Activated CD4-positive, CD25-positive, alpha-beta regulatory T cell treated with anti-CD3 and anti-CD28 coated beads, Interleukin-2, amount 50 U/mL, for 16 hours (primary cell): ENCODE results near the gene ZNF407.
"Not testable (repeated sequence)": the region's sequence is repeated elsewhere in the genome, so short reads cannot be mapped to it uniquely, and the experiment has no call there.

Experiments used
- DNase-seq: peaks from one replicate; pipeline ENCODE4 v3.0.0-alpha.2; 2020; ENCODE audit warnings: low read depth, low spot score

The ZNF407 gene, protein sequence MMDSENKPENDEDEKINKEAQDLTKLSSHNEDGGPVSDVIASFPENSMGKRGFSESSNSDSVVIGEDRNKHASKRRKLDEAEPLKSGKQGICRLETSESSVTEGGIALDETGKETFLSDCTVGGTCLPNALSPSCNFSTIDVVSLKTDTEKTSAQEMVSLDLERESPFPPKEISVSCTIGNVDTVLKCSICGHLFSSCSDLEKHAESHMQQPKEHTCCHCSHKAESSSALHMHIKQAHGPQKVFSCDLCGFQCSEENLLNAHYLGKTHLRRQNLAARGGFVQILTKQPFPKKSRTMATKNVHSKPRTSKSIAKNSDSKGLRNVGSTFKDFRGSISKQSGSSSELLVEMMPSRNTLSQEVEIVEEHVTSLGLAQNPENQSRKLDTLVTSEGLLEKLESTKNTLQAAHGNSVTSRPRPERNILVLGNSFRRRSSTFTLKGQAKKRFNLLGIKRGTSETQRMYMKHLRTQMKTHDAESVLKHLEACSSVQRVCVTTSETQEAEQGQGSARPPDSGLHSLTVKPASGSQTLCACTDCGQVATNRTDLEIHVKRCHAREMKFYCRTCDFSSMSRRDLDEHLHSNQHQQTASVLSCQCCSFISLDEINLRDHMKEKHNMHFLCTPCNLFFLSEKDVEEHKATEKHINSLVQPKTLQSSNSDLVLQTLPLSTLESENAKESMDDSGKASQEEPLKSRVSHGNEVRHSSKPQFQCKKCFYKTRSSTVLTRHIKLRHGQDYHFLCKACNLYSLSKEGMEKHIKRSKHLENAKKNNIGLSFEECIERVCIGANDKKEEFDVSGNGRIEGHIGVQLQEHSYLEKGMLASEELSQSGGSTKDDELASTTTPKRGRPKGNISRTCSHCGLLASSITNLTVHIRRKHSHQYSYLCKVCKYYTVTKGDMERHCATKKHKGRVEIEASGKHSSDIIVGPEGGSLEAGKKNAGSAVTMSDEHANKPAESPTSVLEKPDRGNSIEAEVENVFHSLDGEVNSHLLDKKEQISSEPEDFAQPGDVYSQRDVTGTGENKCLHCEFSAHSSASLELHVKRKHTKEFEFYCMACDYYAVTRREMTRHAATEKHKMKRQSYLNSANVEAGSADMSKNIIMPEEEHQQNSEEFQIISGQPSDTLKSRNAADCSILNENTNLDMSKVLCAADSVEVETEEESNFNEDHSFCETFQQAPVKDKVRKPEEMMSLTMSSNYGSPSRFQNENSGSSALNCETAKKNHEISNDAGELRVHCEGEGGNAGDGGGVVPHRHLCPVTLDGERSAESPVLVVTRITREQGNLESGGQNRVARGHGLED (N-terminal part only)

DNA sequence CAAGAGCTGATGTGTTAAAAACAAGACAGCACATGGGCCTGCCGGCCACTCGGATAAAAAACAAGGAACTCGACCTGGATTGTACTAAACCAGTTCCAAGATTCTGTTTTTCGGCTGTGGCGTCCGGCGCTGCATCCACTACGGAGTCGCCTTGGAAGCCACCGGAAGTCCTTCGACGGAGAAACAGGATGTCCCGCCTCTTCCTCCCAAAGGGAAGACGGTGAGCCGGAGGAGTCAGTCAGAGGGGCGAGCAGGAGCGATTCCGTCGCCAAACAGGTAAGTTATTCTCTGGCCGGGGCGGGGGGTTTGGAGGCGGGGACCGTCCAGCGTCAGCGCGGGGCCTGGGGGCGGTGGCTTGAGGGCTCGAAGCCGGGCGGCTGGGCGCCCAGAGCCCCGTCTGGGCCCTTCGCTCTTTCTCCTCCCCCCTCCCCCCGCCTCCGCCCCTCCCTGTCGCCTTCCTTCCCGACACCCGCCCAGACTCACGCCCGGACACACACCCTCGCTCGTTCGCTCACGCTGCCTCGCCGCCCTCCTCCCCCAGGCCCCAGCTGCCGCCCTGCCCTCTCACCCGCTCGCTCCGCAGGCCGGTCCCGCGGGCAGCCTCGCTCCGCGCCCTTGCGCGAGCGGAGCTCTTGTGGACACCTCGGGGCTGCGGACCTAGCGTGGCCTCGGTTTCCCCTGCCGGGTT, at the start of gene ZNF407:
Gene ZNF407, plus strand, starts transcription at position 209 of the 688 bp plus-strand sequence. CDS start 33,150 bp downstream, outside the sequence.
- DNase-seq, result peak; percentile 84

DNA sequence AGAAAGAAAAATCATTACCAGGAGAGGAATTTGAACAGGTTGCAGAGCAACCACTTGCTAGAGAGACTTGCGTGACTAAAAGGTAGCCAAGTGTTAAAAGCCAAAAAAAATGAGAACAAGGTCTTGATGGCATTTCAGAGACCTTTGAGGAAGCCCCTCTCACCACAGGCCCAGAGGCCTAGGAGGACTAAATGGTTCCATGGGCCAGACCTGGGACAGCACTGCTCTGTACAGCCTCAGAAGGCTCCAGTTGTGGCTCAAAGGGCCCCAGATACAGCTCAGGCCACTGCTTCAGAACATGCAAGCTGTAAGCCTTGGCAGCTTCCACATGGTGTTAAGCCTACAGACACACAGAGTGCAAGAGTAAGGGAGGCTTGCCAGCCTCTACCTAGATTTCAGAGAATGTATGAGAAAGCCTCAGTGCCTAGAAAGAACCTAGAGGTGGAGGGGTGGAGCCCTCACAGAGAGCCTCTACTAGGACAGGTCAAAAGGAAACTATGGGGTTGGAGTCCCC, 48.0 kb upstream of the ZNF407 start:
- DNase-seq, result no peak

DNA sequence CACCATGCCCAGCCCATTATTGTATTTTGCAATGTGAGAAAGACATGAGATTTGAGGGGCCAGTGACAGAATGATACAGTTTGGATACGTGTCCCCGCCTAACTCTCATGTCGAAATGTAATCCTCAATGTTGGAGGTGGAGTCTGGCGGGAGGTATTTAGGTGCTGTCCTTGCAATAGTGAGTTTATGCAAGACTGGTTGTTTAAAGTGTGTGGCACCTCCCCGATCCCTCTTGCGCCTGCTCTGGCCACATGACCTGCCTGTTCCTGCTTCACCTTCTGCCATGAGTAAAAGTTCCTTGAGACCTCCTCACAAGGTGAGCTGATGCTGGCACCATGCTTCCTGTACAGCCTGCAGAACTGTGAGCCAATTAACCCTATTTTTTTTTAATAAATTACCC, 46.8 kb upstream of the ZNF407 start:
- no peak for DNase-seq

DNA sequence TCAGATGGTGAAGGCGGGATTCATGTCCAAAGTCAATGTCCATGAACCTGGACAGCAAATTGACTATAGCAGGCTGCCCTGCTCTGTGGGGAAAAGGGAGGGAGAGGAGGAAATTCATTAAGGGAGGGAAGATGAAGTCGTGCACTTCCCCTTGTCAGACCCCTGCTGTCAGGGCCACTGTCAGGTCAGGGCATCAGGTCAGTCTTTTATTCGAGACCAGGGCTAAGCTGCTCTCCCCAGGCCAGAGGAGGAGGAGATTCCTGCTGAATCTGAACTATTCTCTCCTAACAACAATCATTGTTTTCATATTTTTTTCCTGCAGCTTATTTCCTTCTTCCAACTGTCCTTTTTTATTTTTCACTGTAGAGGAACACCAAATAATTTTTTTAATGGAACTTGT, 46.2 kb upstream of the ZNF407 start:
- no peak for DNase-seq

DNA sequence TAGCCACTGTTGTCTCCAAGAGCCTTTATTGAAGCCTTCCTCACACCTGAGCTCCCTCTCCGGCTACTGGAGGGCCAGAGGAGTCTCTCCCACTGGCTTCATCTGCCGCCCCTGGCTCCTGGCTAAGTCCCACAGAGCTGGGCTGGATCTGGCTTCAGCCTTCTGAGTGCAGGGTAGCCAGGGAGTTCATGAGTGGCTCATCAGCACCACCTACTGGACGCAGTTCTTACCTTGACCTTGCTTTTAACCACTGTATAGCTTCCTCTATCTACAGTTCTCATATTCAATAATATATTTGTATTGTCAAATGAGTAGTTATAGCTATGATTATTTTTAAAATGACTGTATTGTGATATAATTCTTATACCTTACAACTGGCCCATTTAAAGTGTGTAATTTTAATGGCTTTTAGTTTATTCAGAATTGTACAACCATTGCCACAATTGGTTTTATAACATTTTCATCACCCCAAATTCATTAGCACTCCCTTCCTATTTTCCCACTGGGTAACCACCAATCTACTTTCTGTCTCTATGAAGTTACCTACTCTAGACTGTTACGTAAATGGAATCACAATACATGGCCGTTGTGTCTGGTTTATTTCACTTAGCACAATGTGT, 45.6 kb upstream of the ZNF407 start:
- peak; percentile 47 for DNase-seq

DNA sequence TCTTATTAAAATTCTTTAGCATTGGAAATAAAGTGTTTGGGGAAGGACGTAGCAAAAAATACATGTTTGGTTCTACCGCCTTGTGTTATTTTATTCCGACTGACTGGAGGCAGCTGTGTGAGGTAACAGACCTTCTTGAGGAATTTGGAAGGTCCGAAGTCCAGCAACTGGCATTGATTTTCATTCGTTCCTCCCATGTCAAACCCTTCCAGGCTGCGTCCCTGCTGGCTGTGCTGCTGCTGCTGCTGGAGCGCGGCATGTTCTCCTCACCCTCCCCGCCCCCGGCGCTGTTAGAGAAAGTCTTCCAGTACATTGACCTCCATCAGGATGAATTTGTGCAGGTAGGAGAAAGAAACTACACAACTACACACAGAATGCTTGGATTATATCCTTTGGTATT, 41.5 kb upstream of the ZNF407 start:
- DNase-seq, result no peak

DNA sequence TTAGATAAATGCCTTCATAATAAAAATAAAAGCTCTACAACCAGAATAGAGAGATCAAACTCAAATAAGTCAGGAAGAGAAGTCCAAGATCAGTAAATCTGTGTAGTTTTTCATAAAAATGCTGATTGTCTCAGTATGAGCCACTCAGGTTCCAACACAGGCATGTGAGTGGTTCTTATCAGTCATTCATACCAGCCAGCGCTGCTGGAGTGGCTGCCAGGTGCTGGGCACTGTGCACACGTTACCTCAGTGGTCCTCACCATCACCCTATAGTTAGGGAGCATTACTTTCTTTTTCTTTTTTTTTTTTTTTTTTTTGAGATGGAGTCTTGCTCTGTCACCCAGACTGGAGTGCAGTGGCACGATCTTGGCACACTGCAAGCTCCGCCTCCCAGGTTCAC, 39.6 kb upstream of the ZNF407 start:
- no peak for DNase-seq

DNA sequence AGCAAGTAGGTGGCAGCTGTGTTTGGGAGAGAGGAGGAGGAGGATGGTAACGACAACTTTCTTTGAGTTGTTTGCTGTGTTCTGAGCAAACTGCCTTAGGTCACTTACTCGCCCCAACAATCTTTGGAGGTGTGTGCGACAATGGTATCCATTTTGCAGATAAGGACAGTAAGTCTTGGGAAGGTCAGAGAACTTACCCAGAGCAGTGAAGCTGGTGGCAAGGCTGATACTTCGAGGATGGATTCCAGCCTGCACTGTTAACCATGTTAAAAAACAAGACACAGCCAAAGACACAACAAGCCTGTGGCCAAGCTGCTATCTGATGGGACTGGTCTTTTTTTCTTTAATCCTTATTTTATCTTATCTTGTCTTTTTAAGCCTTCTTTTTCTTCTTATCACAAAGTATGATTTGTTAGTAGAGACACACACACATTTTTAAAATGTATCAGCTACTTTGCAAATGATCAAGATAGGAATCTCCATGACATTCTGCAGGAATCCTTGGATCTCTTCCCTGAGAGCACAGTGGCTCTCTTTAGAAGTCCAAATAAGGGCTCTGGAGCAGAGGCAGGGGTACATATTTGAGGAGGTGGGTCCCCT, 35.4 kb upstream of the ZNF407 start:
- no peak for DNase-seq

DNA sequence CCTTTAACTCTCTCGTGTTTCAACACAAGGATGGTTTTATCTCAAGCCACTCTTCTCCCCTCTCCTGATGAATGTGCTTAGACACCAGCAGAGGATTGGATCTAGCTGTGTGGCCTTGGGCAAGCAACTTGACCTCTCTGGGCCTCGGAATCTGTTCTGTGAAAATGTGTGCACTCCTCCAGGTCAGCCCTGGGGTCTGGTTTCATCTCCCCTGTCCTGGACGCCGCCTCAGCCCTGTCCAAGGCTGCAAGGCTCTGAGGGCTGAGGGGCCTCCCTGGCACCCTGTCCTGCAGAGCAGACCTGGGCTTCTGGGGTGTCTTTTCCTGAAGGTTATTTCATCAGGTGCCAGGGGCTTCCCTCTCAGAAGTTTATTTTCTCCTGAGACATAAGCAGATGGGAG, 34.9 kb upstream of the ZNF407 start:
- DNase-seq, result no peak

DNA sequence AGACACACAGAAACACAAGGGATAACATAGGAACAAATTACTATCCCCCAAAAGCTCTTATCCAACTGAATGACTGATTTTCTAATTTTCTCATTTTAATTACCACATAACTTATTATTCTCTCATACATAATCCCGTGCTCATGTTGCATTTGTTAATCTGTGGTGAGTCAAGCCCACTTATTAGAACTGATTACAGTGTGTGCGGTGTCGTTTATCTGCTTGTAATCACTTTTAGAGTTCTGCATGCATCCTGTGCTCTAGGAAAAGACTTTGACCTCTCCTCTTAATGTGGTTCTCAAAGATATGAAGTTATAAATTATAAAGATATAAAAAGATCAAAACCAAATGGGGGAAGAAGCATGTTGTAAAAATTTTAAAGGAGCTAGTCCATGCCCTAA, 33.7 kb upstream of the ZNF407 start:
- DNase-seq, result no peak

DNA sequence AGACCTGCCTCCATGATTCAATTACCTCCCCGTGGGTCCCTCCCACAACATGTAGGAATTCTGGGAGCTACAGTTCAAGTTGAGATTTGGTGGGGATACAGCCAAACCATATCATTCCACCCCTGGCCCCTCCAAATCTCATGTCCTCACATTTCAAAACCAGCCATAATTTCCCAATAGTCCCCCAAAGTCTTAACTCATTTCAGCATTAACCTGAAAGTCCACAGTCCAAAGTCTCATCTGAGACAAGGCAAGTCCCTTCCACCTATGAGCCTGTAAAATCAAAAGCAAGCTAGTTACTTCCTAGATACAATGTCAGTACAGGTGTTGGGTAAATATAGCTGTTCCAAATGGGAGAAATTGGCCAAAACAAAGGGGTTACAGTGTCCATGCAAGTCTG, 32.5 kb upstream of the ZNF407 start:
- not testable (repeated sequence) for DNase-seq

DNA sequence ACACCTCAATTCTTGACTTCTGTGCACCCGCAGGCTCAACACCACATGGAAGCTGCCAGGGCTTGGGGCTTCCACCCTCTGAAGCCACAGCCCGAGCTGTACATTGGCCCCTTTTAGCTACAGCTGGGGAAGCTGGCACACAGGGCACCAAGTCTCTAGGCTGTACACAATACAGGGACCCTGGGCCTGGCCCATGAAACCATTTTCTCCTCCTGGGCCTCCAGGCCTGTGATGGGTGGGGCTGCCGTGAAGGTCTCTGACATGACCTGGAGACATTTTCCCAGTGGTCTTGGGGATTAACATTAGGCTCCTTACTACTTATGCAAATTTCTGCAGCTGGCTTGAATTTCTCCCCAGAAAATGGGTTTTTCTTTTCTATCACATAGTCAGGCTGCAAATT, 31.7 kb upstream of the ZNF407 start:
- not testable (repeated sequence) for DNase-seq

DNA sequence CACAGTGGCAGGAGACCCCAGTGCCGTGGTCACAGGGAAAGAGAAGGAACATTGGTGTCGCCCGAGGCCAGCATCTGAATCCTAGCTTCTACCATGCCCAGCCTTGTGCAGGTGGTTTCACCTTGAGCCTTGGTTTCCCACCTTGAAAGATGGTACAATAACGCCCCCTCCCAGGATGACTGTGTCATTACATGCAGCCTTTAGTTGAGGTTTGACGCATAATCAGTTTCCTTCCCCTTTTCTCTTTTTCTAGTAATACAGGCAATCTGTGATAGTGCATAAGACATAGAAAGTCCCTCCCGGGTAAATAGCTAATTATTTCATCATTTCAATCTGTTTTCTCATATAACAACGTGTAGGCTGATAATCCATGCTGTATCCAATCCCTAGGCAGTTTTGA, 29.8 kb upstream of the ZNF407 start:
- no peak for DNase-seq

DNA sequence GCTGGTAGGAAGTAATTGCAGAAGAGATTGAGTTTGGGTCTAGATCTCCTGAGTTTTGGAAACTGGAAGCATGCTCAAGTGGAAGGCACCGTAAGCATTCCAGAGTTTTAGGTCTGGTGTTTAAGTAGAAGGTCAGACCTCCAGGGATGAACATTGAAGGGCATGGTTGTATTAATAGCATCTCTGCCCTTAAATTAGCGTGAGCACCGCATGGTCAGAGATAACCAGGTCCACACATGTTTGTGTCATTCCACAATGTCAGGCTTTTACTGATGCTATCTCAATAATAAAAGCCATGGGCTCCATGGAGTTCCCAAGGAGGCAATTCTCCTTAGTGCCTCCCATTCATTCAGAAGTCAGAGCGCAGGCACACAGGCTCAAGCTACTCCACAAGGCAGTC, 28.3 kb upstream of the ZNF407 start:
- DNase-seq, result no peak

DNA sequence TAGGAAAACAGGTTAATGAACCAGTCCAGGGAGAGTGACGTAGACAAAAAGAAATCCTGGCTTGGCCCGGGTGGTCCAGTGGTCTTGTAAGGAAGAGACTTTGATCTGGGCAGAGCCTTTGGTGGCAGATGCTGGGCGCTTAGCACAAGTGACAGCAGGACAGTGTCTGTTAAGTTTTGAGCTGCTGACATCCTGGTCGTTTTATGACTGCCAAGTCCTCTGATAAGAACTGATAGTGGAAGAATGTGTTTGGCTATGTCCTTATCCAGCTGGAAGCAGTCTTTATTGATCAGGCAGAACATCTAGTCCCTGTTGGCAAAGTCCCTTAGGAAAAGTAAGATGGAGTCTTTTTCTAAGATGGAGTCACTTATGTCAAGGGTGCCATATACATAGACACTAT, 27.4 kb upstream of the ZNF407 start:
- no peak for DNase-seq

DNA sequence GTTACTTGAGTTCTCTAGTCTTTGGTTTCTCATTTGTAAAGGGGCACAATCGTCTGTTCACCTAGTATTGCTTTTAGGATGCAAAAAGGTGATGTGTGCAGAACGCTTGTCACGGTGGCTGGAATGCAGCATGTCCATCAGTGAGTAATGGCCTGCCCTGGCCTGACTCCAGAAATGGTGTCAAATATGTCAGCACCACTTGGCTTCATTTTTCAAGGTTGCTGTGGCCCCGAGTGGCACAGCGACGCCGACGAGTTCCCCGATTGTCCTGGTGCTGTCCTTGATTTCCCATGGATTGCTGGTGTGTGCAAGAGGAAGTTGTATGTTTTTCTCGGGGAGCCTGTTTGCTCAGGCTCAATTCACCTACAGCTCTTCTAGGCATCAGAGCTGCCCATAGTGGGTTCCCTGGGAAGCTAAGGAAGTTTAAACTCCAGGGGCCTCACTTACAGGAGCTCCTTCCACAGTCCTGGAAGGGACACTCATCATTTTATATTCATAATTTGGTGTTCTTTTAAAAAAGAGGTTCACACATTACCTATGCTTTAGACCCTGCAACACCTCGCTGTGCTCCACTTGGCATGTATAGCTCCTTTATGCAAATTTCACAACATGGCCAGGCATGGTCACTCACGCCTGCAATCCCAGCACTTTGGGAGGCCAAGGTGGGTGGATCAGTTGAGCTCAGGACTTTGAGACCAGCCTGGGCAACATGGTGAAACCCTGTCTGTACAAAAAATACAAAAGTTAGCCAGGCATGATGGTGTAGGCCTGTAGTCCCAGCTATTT, 25.6 kb upstream of the ZNF407 start:
- no peak for DNase-seq

DNA sequence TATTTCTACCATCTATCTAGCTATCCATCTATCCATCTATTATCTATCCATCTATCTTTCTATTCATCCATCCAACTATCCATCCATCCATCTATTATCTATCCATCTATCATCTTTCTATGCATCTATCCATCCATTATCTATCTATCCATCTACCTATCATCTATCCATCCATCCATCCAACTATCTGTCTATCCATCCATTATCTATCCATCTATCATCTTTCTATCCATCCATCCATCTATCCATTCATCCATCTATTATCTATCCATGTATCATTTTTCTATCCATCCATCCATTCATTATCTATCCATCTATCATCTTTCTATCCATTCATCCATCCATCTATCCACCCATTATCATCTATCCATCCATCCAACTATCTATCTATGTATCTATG, 24.6 kb upstream of the ZNF407 start:
- no peak for DNase-seq

DNA sequence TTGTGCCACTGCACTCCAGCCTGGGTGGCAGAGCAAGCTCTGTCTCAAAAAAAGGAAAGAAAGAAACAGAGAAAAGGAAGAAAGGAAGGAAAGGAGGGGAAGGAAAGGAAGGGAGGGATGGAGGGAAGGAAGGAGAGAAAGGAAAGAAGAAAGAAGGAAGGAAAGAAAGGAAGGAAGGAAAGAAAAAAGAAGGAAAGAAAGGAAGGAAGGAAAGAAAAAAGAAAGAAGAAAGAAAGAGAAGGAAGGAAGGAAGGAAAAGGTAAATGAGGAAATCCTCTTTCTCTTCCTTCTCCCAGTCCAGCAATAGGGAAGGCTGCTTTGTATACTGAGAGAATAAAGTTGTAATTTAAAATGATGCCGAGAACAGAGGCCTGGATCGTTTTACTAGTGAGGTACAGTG, 22.8 kb upstream of the ZNF407 start:
- no peak for DNase-seq

DNA sequence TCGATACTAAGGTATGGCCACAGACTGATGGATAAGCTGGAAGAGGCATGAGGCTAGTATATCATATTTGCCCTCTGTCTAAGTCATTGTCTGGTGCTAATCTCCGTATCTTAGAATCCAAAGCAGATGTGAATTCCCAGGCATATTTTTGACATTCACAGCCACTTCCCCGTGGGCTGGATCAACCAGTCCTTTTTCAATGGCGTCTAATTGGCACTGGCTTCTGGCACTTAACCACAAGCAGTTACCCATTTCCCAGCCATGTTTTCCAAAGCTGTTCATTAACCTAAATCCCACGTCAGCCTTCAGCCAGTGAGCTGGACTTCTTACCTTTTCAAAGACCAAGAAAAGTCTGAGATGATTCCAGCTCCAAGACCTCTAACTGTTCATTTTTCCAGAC, 20.7 kb upstream of the ZNF407 start:
- no peak for DNase-seq
